Vagina (tissue), 2 donors: ENCODE data around the gene RAB27A.

ENCODE experiments used
- POLR2AphosphoS5 ChIP-seq, 2 donors: sonication (generic); formaldehyde crosslinking; IDR thresholded peaks; one replicate each; pipeline ENCODE4 v1.9.0; 2017; ENCODE audit warnings: antibody characterized with exemption in 2 of 2, mild to moderate bottlenecking in 2 of 2, low read depth in 1 of 2; ENCODE audit not compliant: insufficient read depth in 1 of 2
- TF ChIP-seq, protein P1 (sequence below), 3 experiments: fragments of 450-650 bp in 2 of 3; fragments of 200-600 bp in 1 of 3; sonication (generic) in 1 of 3; IDR thresholded peaks; one replicate each; pipeline ENCODE4 v1.5.1; 2017 to 2019; ENCODE audit warnings: antibody characterized with exemption in 3 of 3, mild to moderate bottlenecking in 2 of 3, moderate library complexity in 2 of 3

GRCh38 chr15:55320963-55321362, 31.4 kb upstream of the RAB27A start:
- no peak for TF ChIP-seq POLR2AphosphoS5 (IDR thresholded peaks at IDR 0.05; ENCODE audit: insufficient read depth in 1 of 2, low read depth in 1 of 2)
- TF ChIP-seq, protein P1, sequence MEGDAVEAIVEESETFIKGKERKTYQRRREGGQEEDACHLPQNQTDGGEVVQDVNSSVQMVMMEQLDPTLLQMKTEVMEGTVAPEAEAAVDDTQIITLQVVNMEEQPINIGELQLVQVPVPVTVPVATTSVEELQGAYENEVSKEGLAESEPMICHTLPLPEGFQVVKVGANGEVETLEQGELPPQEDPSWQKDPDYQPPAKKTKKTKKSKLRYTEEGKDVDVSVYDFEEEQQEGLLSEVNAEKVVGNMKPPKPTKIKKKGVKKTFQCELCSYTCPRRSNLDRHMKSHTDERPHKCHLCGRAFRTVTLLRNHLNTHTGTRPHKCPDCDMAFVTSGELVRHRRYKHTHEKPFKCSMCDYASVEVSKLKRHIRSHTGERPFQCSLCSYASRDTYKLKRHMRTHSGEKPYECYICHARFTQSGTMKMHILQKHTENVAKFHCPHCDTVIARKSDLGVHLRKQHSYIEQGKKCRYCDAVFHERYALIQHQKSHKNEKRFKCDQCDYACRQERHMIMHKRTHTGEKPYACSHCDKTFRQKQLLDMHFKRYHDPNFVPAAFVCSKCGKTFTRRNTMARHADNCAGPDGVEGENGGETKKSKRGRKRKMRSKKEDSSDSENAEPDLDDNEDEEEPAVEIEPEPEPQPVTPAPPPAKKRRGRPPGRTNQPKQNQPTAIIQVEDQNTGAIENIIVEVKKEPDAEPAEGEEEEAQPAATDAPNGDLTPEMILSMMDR (IDR thresholded peaks at IDR 0.05): no peak
